Neutrophil (primary cell): ENCODE measurements around the gene ZNF480.
"Not testable (repeated sequence)": the region's sequence is repeated elsewhere in the genome, so short reads cannot be mapped to it uniquely, and the experiment has no call there.

Experiments
- H3K27ac ChIP-seq: fragments of 200-600 bp; sonication (generic); 2 replicates; pipeline ENCODE4 v1.5.1; 2016; ENCODE audit warnings: mild to moderate bottlenecking, moderate library complexity
- H3K27me3 ChIP-seq: fragments of 200-600 bp; sonication (generic); 2 replicates; pipeline ENCODE4 v1.6.0; 2016; ENCODE audit warnings: mild to moderate bottlenecking
- H3K36me3 ChIP-seq: fragments of 200-600 bp; sonication (generic); 2 replicates; pipeline ENCODE4 v1.5.1; 2017
- H3K4me1 ChIP-seq, 2 experiments: fragments of 200-600 bp in 1 of 2; sonication (generic) in 1 of 2; 1 replicate in 1 of 2; 2 replicates in 1 of 2; pipeline versions ENCODE4 v1.5.1 to v1.6.1; 2013 to 2016; ENCODE audit warnings: low read depth in 1 of 2, low read length in 1 of 2, mild to moderate bottlenecking in 1 of 2, moderate library complexity in 1 of 2; ENCODE audit not compliant: control insufficient read depth in 1 of 2, insufficient read depth in 1 of 2
- H3K4me3 ChIP-seq, 2 experiments: fragments of 200-600 bp in 1 of 2; sonication (generic) in 1 of 2; 1 replicate in 1 of 2; 2 replicates in 1 of 2; pipeline ENCODE4 v1.5.1; 2013 to 2016; ENCODE audit warnings: low read depth in 1 of 2, low read length in 1 of 2, mild to moderate bottlenecking in 1 of 2, moderate library complexity in 1 of 2
- H3K9me3 ChIP-seq: fragments of 200-600 bp; sonication (generic); 2 replicates; pipeline ENCODE4 v1.5.1; 2016
- CTCF ChIP-seq: fragments of 200-600 bp; sonication (generic); IDR thresholded peaks from 2 replicates; pipeline ENCODE4 v1.5.1; 2016; ENCODE audit warnings: antibody characterized with exemption

Gene ZNF480

GRCh38 chr19:52286256-52286655 lies 10.7 kb upstream of the ZNF480 start:
- Histone ChIP-seq H3K36me3 (peaks cover 61% of the 10 kb centered on the region), H3K4me1 (no peaks in the 10 kb centered on the region), H3K4me3 (no peak overlapping the region), H3K27ac (no peak overlapping the region), H3K9me3 (peaks cover 12% of the 10 kb centered on the region), H3K27me3 (no peaks in the 10 kb centered on the region)
- TF ChIP-seq CTCF: no peak

GRCh38 chr19:52291781-52292180 lies 5.2 kb upstream of the ZNF480 start:
- H3K27me3 ChIP-seq: no peaks in the 10 kb centered on the region
- H3K4me3 ChIP-seq: no peak overlapping the region
- no peak overlapping the region for H3K27ac ChIP-seq
- peaks cover 7% of the 10 kb centered on the region in 2 experiments for H3K4me1 ChIP-seq
- H3K9me3 ChIP-seq: peaks cover 14% of the 10 kb centered on the region
- H3K36me3 ChIP-seq: peaks cover 28% of the 10 kb centered on the region
- TF ChIP-seq CTCF: no peak

GRCh38 chr19:52292946-52293345 lies 4.0 kb upstream of the ZNF480 start:
- not testable (repeated sequence) for H3K4me3 ChIP-seq, H3K27ac ChIP-seq, H3K27me3 ChIP-seq
- H3K36me3 ChIP-seq: peaks cover 27% of the 10 kb centered on the region
- H3K9me3 ChIP-seq: peaks cover 14% of the 10 kb centered on the region
- peaks cover 14 to 16% of the 10 kb centered on the region in 2 experiments for H3K4me1 ChIP-seq

DNA sequence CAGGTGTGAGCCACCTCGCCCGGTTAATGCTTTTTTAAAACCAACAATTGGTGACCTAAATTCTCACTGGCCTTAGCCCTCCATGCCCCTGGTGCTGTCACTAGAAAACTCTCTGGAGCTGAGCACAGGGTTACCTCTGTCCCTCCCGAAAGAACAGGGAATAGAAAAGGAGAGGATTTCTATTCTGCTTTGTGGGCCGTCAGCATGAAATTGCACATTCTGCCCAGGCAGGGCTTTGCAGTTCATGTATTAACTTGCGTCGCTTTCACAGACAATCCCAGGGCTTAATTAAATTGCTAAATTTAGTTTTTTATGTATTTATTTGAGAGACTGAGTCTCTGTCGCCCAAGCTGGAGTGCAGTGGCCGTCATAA lies 583 bp upstream of the ZNF480 start:
- Histone ChIP-seq H3K36me3 (peaks cover 9% of the 10 kb centered on the region), H3K4me1 (peaks cover 14 to 17% of the 10 kb centered on the region in 2 experiments), H3K4me3 (peak overlapping the region; percentile 84 to 95), H3K9me3 (peaks cover under 1% of the 10 kb centered on the region), H3K27me3 (no peaks in the 10 kb centered on the region), H3K27ac (peak overlapping the region; percentile 80)
- TF ChIP-seq CTCF: no peak

GRCh38 chr19:52297601-52298364 lies 814 bp downstream of the ZNF480 start:
- Histone ChIP-seq H3K9me3 (no peaks in the 10 kb centered on the region), H3K4me3 (peak overlapping the region; percentile 84 to 95), H3K36me3 (peaks cover 9% of the 10 kb centered on the region), H3K27ac (peak overlapping the region; percentile 80), H3K27me3 (no peaks in the 10 kb centered on the region), H3K4me1 (peaks cover 14 to 17% of the 10 kb centered on the region in 2 experiments)
- no peak for TF ChIP-seq CTCF

DNA sequence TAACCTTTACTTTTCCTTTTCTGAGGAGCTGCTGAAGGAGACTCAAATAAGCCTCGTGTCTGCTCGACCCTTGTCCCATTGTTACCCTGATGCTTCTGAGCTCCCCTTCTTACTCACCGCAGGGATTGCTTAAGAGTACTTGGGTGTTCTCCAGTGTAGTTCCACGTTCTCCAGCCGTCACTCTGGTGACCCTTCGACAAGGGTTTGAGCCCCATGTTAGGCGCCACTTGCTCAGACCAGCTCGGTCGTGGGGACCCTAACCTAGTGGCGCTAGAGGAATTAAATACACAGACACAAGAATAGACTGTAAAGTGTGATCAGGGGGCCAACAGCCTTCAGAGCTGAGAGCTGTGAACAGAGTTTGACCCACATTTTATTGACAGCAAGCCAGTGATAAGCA lies 10.3 kb downstream of the ZNF480 start:
- Histone ChIP-seq H3K4me1 (no peaks in the 10 kb centered on the region), H3K9me3 (peaks cover 42% of the 10 kb centered on the region), H3K36me3 (no peaks in the 10 kb centered on the region), H3K27me3 (no peaks in the 10 kb centered on the region), H3K27ac (no peak overlapping the region), H3K4me3 (no peak overlapping the region)
- TF ChIP-seq CTCF: no peak
